Tibial artery (tissue), 4 donors: ENCODE measurements around the gene EML6.

Experiments used
- DNase-seq, 2 donors: peaks; one replicate each; pipeline ENCODE4 v3.0.0-alpha.2; 2019
- H3K27ac ChIP-seq, 2 donors: fragments of 200-600 bp; sonication (generic) in 1 of 2; 1 replicate in 1 of 2; 2 replicates in 1 of 2; pipeline ENCODE4 v1.5.1; 2018 to 2019; ENCODE audit warnings: mild to moderate bottlenecking in 1 of 2
- H3K27me3 ChIP-seq, 2 donors: fragments of 200-600 bp; sonication (generic) in 1 of 2; one replicate each; pipeline versions ENCODE4 v1.5.1 to v1.6.0; 2016 to 2019
- H3K36me3 ChIP-seq, 3 donors: fragments of 200-600 bp; sonication (generic) in 2 of 3; one replicate each; pipeline ENCODE4 v1.5.1; 2016 to 2019; ENCODE audit warnings: mild to moderate bottlenecking in 2 of 3
- H3K4me1 ChIP-seq, 4 donors: fragments of 200-600 bp; sonication (generic) in 2 of 4; 1 replicate in 3 of 4; 2 replicates in 1 of 4; pipeline ENCODE4 v1.5.1; 2016 to 2019
- H3K4me3 ChIP-seq, 2 donors: fragments of 200-600 bp; sonication (generic) in 1 of 2; 1 replicate in 1 of 2; 2 replicates in 1 of 2; pipeline ENCODE4 v1.5.1; 2018 to 2019; ENCODE audit warnings: mild to moderate bottlenecking in 2 of 2
- H3K9me3 ChIP-seq, 3 donors: fragments of 200-600 bp; sonication (generic) in 1 of 3; one replicate each; pipeline ENCODE4 v1.5.1; 2016 to 2019
- intact Hi-C: fragments of 100-400 bp; cut with DNase I; formaldehyde crosslinking; loops from one replicate; pipeline ENCODE4 v1.15.0; 2023; ENCODE audit warnings: low total_unique reads
- TF ChIP-seq, protein P1 (sequence below), 2 experiments: fragments of 200-600 bp in 1 of 2; fragments of 450-650 bp in 1 of 2; IDR thresholded peaks; one replicate each; pipeline ENCODE4 v1.5.1; 2017 to 2019; ENCODE audit warnings: antibody characterized with exemption in 2 of 2, mild to moderate bottlenecking in 1 of 2, moderate library complexity in 1 of 2

The EML6 gene

DNA sequence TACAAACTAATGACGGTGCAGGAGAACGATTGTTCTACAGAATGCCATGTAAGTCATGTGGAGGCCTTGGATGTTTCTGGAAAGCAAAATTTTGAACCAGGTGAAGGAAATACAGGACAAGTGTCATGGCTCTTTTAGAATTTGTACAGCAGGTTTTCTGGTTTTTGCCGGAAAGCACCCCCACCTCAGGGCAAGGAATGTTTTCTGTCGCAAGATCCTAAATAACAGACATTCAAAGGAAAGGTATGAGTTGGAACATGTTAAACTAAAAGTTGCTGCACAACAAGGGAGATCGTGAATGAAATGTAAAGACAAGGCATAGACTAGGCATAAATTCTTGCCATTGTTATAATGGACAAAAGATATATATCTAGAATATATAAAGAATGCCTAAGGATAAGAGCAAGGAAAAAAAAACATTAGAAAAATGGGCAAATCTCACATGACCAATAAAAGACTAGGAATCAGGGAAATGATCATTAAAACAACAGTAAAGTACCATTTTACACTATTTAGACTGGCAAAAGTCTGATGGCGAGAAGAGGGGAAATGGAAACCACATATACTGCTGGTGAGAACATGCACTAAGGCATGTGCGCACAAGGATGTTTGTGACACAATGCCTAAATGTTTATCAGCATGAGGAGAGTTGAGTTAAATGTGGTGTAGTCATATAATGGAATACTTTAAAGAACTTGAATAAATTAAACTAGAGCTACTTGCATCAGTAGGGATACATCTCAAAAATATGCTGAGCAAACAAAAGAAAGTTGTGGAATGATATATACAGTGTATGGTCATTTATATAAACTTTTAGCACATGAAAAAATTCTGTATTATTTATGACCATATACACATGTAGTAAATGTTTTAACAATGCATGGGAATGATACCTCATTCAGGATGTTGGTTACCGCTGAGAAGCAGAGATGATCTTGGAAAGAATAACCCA is 127.0 kb downstream of the EML6 start:
- H3K9me3 ChIP-seq = no peaks in the 10 kb centered on the region
- no peaks in the 10 kb centered on the region for H3K36me3 ChIP-seq
- no peak overlapping the region for H3K4me3 ChIP-seq
- H3K4me1 ChIP-seq = no peaks in the 10 kb centered on the region
- no peak overlapping the region for H3K27ac ChIP-seq
- intact Hi-C loops = no loop called here
- TF ChIP-seq, protein P1, sequence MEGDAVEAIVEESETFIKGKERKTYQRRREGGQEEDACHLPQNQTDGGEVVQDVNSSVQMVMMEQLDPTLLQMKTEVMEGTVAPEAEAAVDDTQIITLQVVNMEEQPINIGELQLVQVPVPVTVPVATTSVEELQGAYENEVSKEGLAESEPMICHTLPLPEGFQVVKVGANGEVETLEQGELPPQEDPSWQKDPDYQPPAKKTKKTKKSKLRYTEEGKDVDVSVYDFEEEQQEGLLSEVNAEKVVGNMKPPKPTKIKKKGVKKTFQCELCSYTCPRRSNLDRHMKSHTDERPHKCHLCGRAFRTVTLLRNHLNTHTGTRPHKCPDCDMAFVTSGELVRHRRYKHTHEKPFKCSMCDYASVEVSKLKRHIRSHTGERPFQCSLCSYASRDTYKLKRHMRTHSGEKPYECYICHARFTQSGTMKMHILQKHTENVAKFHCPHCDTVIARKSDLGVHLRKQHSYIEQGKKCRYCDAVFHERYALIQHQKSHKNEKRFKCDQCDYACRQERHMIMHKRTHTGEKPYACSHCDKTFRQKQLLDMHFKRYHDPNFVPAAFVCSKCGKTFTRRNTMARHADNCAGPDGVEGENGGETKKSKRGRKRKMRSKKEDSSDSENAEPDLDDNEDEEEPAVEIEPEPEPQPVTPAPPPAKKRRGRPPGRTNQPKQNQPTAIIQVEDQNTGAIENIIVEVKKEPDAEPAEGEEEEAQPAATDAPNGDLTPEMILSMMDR (IDR thresholded peaks at IDR 0.05) = no peak
- H3K27me3 ChIP-seq = no peaks in the 10 kb centered on the region
- no peak for DNase-seq

DNA sequence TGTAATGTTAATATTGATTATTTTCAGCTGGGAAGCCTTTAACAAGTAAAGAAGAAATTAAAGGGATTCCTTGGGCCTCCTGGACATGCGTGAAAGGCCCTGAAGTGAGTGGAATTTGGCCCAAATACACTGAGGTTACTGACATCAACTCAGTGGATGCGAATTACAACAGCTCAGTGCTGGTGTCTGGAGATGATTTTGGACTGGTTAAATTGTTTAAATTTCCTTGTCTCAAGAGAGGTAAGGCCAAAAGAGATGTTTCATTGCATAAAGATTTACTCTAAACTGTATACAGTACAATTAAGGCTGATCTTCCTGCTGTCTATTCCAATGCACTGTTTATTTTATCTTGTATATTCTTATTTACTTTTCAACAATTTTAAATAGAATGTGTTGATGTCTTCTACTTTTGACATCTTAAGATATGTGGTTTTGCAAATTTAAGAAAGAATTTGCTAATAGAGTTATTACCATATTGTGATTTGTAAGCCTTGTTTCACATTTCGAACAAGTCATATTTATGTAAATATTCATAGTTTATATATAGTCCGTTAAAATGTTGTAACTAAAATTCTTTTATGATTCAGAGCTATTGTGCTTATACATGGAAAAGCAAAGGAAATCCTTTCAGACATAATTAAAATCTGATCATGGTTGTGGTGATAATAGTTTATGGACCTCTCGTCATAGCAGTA is 130.3 kb downstream of the EML6 start:
- Histone ChIP-seq H3K27me3 (no peaks in the 10 kb centered on the region), H3K27ac (no peak overlapping the region), H3K4me3 (no peak overlapping the region), H3K4me1 (no peaks in the 10 kb centered on the region), H3K9me3 (no peaks in the 10 kb centered on the region), H3K36me3 (no peaks in the 10 kb centered on the region)
- intact Hi-C loops = no loop called here
- TF ChIP-seq, protein P1 (IDR thresholded peaks at IDR 0.05) = no peak
- no peak for DNase-seq

DNA sequence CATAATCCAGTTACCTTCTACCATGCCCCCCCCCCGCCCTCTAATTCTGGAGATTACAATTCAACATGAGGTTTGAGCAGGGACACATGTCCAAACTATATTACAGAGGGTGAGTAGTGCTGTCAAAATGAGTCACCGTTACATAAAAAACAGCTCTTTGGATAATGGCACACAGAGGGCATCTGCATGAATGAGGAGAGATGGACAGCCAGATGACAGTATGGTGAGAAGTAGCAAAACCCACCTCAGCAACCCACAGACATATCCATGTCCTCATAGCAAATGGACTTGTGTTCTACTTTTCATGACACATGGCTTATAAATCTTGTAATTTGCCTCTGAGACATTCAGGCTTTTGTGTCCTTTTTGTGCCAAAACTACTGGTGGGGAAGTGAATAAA is 132.0 kb downstream of the EML6 start:
- TF ChIP-seq, protein P1 (IDR thresholded peaks at IDR 0.05) = no peak
- intact Hi-C loops = no loop called here
- no peaks in the 10 kb centered on the region for H3K27me3 ChIP-seq
- H3K36me3 ChIP-seq = no peaks in the 10 kb centered on the region
- H3K4me1 ChIP-seq = no peaks in the 10 kb centered on the region
- DNase-seq = no peak
- H3K9me3 ChIP-seq = no peaks in the 10 kb centered on the region
- no peak overlapping the region for H3K27ac ChIP-seq
- no peak overlapping the region for H3K4me3 ChIP-seq

DNA sequence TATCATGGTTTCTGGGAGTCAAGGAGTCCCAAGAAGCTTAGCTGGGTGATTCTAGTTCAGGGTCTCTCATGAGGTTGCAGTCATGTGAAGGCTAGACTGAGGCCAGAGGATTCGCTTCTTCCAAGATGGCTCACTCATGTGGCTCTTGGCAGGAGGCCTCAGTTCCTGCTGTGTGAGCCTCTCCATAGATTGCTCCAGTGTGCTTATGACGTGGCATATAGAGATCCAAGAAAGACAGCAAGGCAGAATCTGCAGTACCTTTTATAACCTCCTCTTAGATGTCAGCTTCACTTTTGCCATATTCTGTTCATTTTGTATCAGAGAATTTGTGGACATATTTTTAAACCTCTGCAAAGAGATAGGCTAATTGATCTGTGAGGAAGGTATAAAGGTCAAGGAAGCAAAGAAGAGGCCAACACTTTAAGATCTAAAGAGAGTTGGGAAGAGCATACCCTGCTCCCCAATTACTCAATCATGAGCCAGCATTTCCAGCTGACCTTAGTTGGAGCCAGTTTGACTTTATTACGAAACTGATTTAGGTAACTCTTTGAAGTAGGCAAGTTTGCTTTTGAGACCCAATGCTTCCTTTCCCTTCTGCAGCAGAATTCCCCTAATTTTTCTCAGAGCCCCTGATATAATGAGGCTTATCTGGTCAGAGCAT is 134.7 kb downstream of the EML6 start:
- H3K4me1 ChIP-seq = no peaks in the 10 kb centered on the region
- intact Hi-C loops = no loop called here
- no peaks in the 10 kb centered on the region for H3K9me3 ChIP-seq
- no peak for DNase-seq
- H3K27me3 ChIP-seq = no peaks in the 10 kb centered on the region
- no peak overlapping the region for H3K27ac ChIP-seq
- H3K4me3 ChIP-seq = no peak overlapping the region
- no peaks in the 10 kb centered on the region for H3K36me3 ChIP-seq
- TF ChIP-seq, protein P1 (IDR thresholded peaks at IDR 0.05) = no peak

DNA sequence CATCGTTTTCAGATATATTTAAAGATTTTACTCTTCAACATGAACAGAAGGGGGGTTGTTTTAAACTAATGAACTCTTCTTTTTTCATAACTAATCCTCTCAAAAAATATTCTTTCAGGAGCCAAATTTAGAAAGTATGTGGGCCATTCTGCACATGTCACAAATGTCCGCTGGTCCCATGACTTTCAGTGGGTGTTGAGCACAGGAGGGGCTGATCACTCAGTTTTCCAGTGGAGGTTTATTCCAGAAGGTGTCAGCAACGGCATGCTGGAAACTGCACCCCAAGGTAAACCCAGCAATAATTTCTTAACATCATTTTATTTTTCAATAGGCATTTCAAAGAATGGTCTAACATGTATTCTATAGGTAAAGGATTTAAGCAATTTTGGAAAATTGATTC is 136.0 kb downstream of the EML6 start:
- H3K4me3 ChIP-seq = no peak overlapping the region
- H3K36me3 ChIP-seq = no peaks in the 10 kb centered on the region
- intact Hi-C loops = no loop called here
- DNase-seq = no peak
- H3K27me3 ChIP-seq = no peaks in the 10 kb centered on the region
- no peaks in the 10 kb centered on the region for H3K4me1 ChIP-seq
- H3K27ac ChIP-seq = no peak overlapping the region
- no peaks in the 10 kb centered on the region for H3K9me3 ChIP-seq
- TF ChIP-seq, protein P1 (IDR thresholded peaks at IDR 0.05) = no peak
